HEK293 (cell line): Measurements from ENCODE around the gene WDCP.

Experiments used
- FEZF1 ChIP-seq: fragments of 450-650 bp; formaldehyde crosslinking; IDR thresholded peaks from 2 replicates; pipeline ENCODE4 v1.5.1; 2016; ENCODE audit warnings: missing biosample characterization, missing genetic modification characterization
- GLI2 ChIP-seq: fragments of 450-650 bp; formaldehyde crosslinking; IDR thresholded peaks from 2 replicates; pipeline ENCODE4; 2017; ENCODE audit warnings: missing biosample characterization, missing genetic modification characterization, low read depth, borderline replicate concordance
- GLI4 ChIP-seq: fragments of 450-650 bp; formaldehyde crosslinking; IDR thresholded peaks from 2 replicates; pipeline ENCODE4 v1.5.1; 2016; ENCODE audit warnings: missing biosample characterization, missing genetic modification characterization
- IKZF3 ChIP-seq: fragments of 450-650 bp; IDR thresholded peaks from 2 replicates; pipeline ENCODE4 v1.5.0; 2018; ENCODE audit warnings: missing biosample characterization, mild to moderate bottlenecking, missing genetic modification characterization, moderate library complexity
- OSR2 ChIP-seq: fragments of 450-650 bp; formaldehyde crosslinking; IDR thresholded peaks from 2 replicates; pipeline ENCODE4 v1.5.1; 2016; ENCODE audit warnings: missing biosample characterization, missing genetic modification characterization
- PRDM1 ChIP-seq: fragments of 450-650 bp; formaldehyde crosslinking; IDR thresholded peaks from 2 replicates; pipeline ENCODE4; 2016; ENCODE audit warnings: missing biosample characterization, missing genetic modification characterization
- REST ChIP-seq: fragments of 450-650 bp; formaldehyde crosslinking; IDR thresholded peaks from 2 replicates; pipeline ENCODE4 v1.5.1; 2016; ENCODE audit warnings: missing biosample characterization, missing genetic modification characterization
- SALL2 ChIP-seq: fragments of 450-650 bp; formaldehyde crosslinking; IDR thresholded peaks from 2 replicates; pipeline ENCODE4 v1.5.0; 2017; ENCODE audit warnings: missing biosample characterization, mild to moderate bottlenecking, missing genetic modification characterization, borderline replicate concordance
- SCRT1 ChIP-seq: fragments of 450-650 bp; formaldehyde crosslinking; IDR thresholded peaks from 2 replicates; pipeline ENCODE4 v1.5.1; 2016; ENCODE audit warnings: missing biosample characterization, missing genetic modification characterization, borderline replicate concordance
- SP7 ChIP-seq: fragments of 450-650 bp; formaldehyde crosslinking; IDR thresholded peaks from 2 replicates; pipeline ENCODE4 v1.5.1; 2016; ENCODE audit warnings: missing biosample characterization, missing genetic modification characterization
- TCF7L2 ChIP-seq: IDR thresholded peaks from 2 replicates; pipeline ENCODE4 v1.6.1; 2011; ENCODE audit warnings: low read depth, mild to moderate bottlenecking, inconsistent platforms, low read length, moderate library complexity, borderline replicate concordance
- TSHZ1 ChIP-seq: fragments of 450-650 bp; formaldehyde crosslinking; IDR thresholded peaks from 2 replicates; pipeline ENCODE4 v1.5.1; 2016; ENCODE audit warnings: missing biosample characterization, missing genetic modification characterization, borderline replicate concordance
- ZNF202 ChIP-seq: fragments of 450-650 bp; formaldehyde crosslinking; IDR thresholded peaks from 2 replicates; pipeline ENCODE4 v1.5.1; 2016; ENCODE audit warnings: missing biosample characterization, missing genetic modification characterization, borderline replicate concordance
- ZNF24 ChIP-seq: fragments of 450-650 bp; formaldehyde crosslinking; IDR thresholded peaks from 2 replicates; pipeline ENCODE4 v1.5.1; 2016; ENCODE audit warnings: missing biosample characterization, missing genetic modification characterization
- ZNF274 ChIP-seq, 2 experiments: fragments of 200-500 bp in 1 of 2; fragments of 450-650 bp in 1 of 2; sonication (Bioruptor generic) in 1 of 2; formaldehyde crosslinking in 1 of 2; IDR thresholded peaks; 2 replicates each; pipeline versions ENCODE4 v1.5.1 to v1.6.1; 2014 to 2016; ENCODE audit warnings: borderline replicate concordance in 1 of 2, inconsistent platforms in 1 of 2, low read length in 1 of 2, missing biosample characterization in 1 of 2, missing genetic modification characterization in 1 of 2
- ZNF366 ChIP-seq: fragments of 450-650 bp; formaldehyde crosslinking; conservative IDR thresholded peaks from 2 replicates; pipeline ENCODE4 v1.5.1; 2016; ENCODE audit warnings: missing biosample characterization, missing genetic modification characterization
- ZNF398 ChIP-seq: fragments of 450-650 bp; formaldehyde crosslinking; IDR thresholded peaks from 2 replicates; pipeline ENCODE4 v1.5.1; 2017; ENCODE audit warnings: missing biosample characterization, missing genetic modification characterization
- ZNF514 ChIP-seq: fragments of 450-650 bp; formaldehyde crosslinking; IDR thresholded peaks from 2 replicates; pipeline ENCODE4 v1.5.1; 2016; ENCODE audit warnings: missing biosample characterization, missing genetic modification characterization
- ZNF518A ChIP-seq: fragments of 450-650 bp; formaldehyde crosslinking; conservative IDR thresholded peaks from 2 replicates; pipeline ENCODE4 v1.5.1; 2016; ENCODE audit warnings: low read depth, missing biosample characterization, missing genetic modification characterization
- ZNF521 ChIP-seq: fragments of 450-650 bp; formaldehyde crosslinking; IDR thresholded peaks from 2 replicates; pipeline ENCODE4 v1.5.1; 2017; ENCODE audit warnings: missing biosample characterization, mild to moderate bottlenecking, missing genetic modification characterization
- ZNF549 ChIP-seq: fragments of 450-650 bp; IDR thresholded peaks from 2 replicates; pipeline ENCODE4 v1.5.1; 2018; ENCODE audit warnings: missing biosample characterization, missing genetic modification characterization, mild to moderate bottlenecking, inconsistent platforms, moderate library complexity
- ZNF610 ChIP-seq: fragments of 450-650 bp; formaldehyde crosslinking; IDR thresholded peaks from 2 replicates; pipeline ENCODE4 v1.5.1; 2016; ENCODE audit warnings: missing biosample characterization, missing genetic modification characterization, borderline replicate concordance
- ZNF701 ChIP-seq: fragments of 450-650 bp; formaldehyde crosslinking; IDR thresholded peaks from 2 replicates; pipeline ENCODE4 v1.5.1; 2016; ENCODE audit warnings: missing biosample characterization, missing genetic modification characterization
- ZNF843 ChIP-seq: fragments of 450-650 bp; formaldehyde crosslinking; IDR thresholded peaks from 2 replicates; pipeline ENCODE4 v1.5.1; 2016; ENCODE audit warnings: missing biosample characterization, missing genetic modification characterization
- ZSCAN16 ChIP-seq: fragments of 450-650 bp; formaldehyde crosslinking; IDR thresholded peaks from 2 replicates; pipeline ENCODE4 v1.5.1; 2016; ENCODE audit warnings: missing biosample characterization, missing genetic modification characterization

Gene WDCP

GRCh38 chr2:24048769-24049484 is 1.7 kb upstream of the WDCP start (continued):
- TF ChIP-seq TCF7L2 (no peak), FEZF1 (tag by site-specific recombination) (no peak), SCRT1 (no peak), SALL2 (tag by site-specific recombination) (no peak), IKZF3 (tag by site-specific recombination) (0 out of 2 replicates have a peak, but pooled peaks have one; percentile 43), TSHZ1 (no peak), ZNF274 (IDR thresholded peaks at IDR 0.05; ENCODE audit: low read length) (no peak), ZNF274 (tag by site-specific recombination; IDR thresholded peaks at IDR 0.05; ENCODE audit: borderline replicate concordance) (no peak), ZNF24 (tag by site-specific recombination) (peak; percentile 80), GLI2 (no peak), ZSCAN16 (no peak), ZNF518A (no peak), GLI4 (no peak), PRDM1 (tag by site-specific recombination) (no peak), OSR2 (no peak), ZNF610 (tag by site-specific recombination) (no peak), ZNF843 (tag by site-specific recombination) (no peak), SP7 (tag by site-specific recombination) (0 out of 2 replicates have a peak, but pooled peaks have one; percentile 43), ZNF514 (tag by site-specific recombination) (no peak), REST (no peak), ZNF202 (tag by site-specific recombination) (no peak), ZNF398 (tag by site-specific recombination) (peak; percentile 64), ZNF549 (tag by site-specific recombination) (no peak), ZNF366 (peak; percentile 80; the same call in 1 of the 2 replicates), ZNF521 (no peak), ZNF701 (no peak)
